H1 (cell line): ENCODE data around the gene SEMA4C. TPM values are rescaled to one million over a fixed set of nuclear protein-coding genes. Genes with fewer than 3 reads are reported as not detected.
A peak's percentile ranks its signal among the peaks of the same experiment; 100 is the strongest.

Experiments
- BACH1 ChIP-seq: IDR thresholded peaks from 2 replicates; pipeline ENCODE4 v1.6.1; 2012; ENCODE audit warnings: low read length, improper control_type of control experiment
- BRCA1 ChIP-seq: IDR thresholded peaks from 2 replicates; pipeline ENCODE4 v1.6.1; 2012; ENCODE audit warnings: low read depth, low read length, improper control_type of control experiment
- CBX5 ChIP-seq: fragments of 300-800, 300-1000 bp; sonication (generic); IDR thresholded peaks from 2 replicates; pipeline ENCODE4 v1.7.1; 2016; ENCODE audit warnings: antibody characterized with exemption, low read length, low read depth
- CBX8 ChIP-seq: fragments of 300-800, 300-1000 bp; sonication (generic); IDR thresholded peaks from 2 replicates; pipeline ENCODE4 v1.7.1; 2016; ENCODE audit warnings: low read depth, low read length, borderline replicate concordance
- CEBPB ChIP-seq: IDR thresholded peaks from 2 replicates; pipeline ENCODE4 v1.6.1; 2012; ENCODE audit warnings: low read depth, low read length
- GTF2F1 ChIP-seq: IDR thresholded peaks from 2 replicates; pipeline ENCODE4 v1.6.1; 2012; ENCODE audit warnings: low read depth, low read length, improper control_type of control experiment, borderline replicate concordance
- HDAC6 ChIP-seq: IDR thresholded peaks from one replicate; pipeline ENCODE4 v1.7.1; 2012; ENCODE audit warnings: low read depth, mild to moderate bottlenecking, inconsistent platforms, low read length, moderate library complexity
- JUN ChIP-seq: IDR thresholded peaks from 2 replicates; pipeline ENCODE4 v1.6.1; 2011; ENCODE audit warnings: low read depth, mild to moderate bottlenecking, improper control_type of control experiment, low read length
- JUND ChIP-seq: IDR thresholded peaks from 2 replicates; pipeline ENCODE4 v1.6.1; 2011; ENCODE audit warnings: mild to moderate bottlenecking, improper control_type of control experiment, low read length
- KDM1A ChIP-seq: fragments of 200-600, 300-600 bp; sonication (generic); IDR thresholded peaks from 2 replicates; pipeline ENCODE4 v1.7.1; 2016; ENCODE audit warnings: mild to moderate bottlenecking, low read length, borderline replicate concordance
- KDM5A ChIP-seq: fragments of 200-600 bp; IDR thresholded peaks from 2 replicates; pipeline ENCODE4 v1.7.1; 2012; ENCODE audit warnings: mild to moderate bottlenecking, low read length, inconsistent platforms, mixed read lengths
- PHF8 ChIP-seq: fragments of 200-600 bp; sonication (generic); conservative IDR thresholded peaks from 2 replicates; pipeline ENCODE4 v1.7.1; 2012; ENCODE audit warnings: low read depth, mild to moderate bottlenecking, inconsistent platforms, low read length, moderate library complexity
- POLR2A ChIP-seq, 2 experiments: IDR thresholded peaks; 1 replicate in 1 of 2; 2 replicates in 1 of 2; pipeline ENCODE4 v1.6.1; 2011; ENCODE audit warnings: low read depth in 2 of 2, low read length in 2 of 2, mild to moderate bottlenecking in 2 of 2; ENCODE audit errors: control extremely low read depth in 1 of 2
- POLR2AphosphoS5 ChIP-seq: IDR thresholded peaks from 2 replicates; pipeline ENCODE4 v1.6.1; 2011; ENCODE audit warnings: low read depth, low read length
- POU5F1 ChIP-seq: IDR thresholded peaks from 2 replicates; pipeline ENCODE4 v1.6.1; 2011; ENCODE audit warnings: low read depth, mild to moderate bottlenecking, low read length, moderate library complexity
- RBBP5 ChIP-seq: IDR thresholded peaks from 2 replicates; pipeline ENCODE4 v1.7.1; 2012; ENCODE audit warnings: low read depth, mild to moderate bottlenecking, inconsistent platforms, low read length, moderate library complexity, borderline replicate concordance
- RXRA ChIP-seq: IDR thresholded peaks from 2 replicates; pipeline ENCODE4 v1.6.1; 2011; ENCODE audit warnings: low read depth, mild to moderate bottlenecking, low read length, moderate library complexity; ENCODE audit not compliant: insufficient read depth
- SAP30 ChIP-seq: fragments of 300-600 bp; sonication (generic); IDR thresholded peaks from 2 replicates; pipeline ENCODE4 v1.7.1; 2012; ENCODE audit warnings: low read length, moderate library complexity, mild to moderate bottlenecking, inconsistent platforms; ENCODE audit not compliant: insufficient read depth, insufficient replicate concordance
- SIN3A ChIP-seq, 2 experiments: IDR thresholded peaks in 1 of 2; conservative IDR thresholded peaks in 1 of 2; 2 replicates each; pipeline ENCODE4 v1.6.1; 2011 to 2012; ENCODE audit warnings: low read length in 2 of 2, improper control_type of control experiment in 1 of 2, low read depth in 1 of 2, mild to moderate bottlenecking in 1 of 2
- SP2 ChIP-seq: IDR thresholded peaks from 2 replicates; pipeline ENCODE4 v1.6.1; 2012; ENCODE audit warnings: mild to moderate bottlenecking, low read length, inconsistent platforms
- TAF1 ChIP-seq: IDR thresholded peaks from 2 replicates; pipeline ENCODE4 v1.6.1; 2011; ENCODE audit warnings: mild to moderate bottlenecking, low read depth, low read length
- TAF7 ChIP-seq: optimal IDR thresholded peaks from 2 replicates; pipeline ENCODE3; 2011; ENCODE audit warnings: low read depth, mild to moderate bottlenecking, inconsistent platforms, low read length, moderate library complexity, borderline replicate concordance
- TBP ChIP-seq: IDR thresholded peaks from 2 replicates; pipeline ENCODE4 v1.6.1; 2011; ENCODE audit warnings: low read depth, low read length, improper control_type of control experiment
- TCF12 ChIP-seq: IDR thresholded peaks from 2 replicates; pipeline ENCODE4 v1.6.1; 2011; ENCODE audit warnings: low read depth, mild to moderate bottlenecking, low read length
- polyA plus RNA-seq, 7 experiments: library from polyadenylated mRNA; depleted of rRNA in 3 of 7; stranded (reverse) in 5 of 7; unstranded in 2 of 7; fragments of >200 nt in 5 of 7; fragments of 200-250 nt in 2 of 7; gene quantifications; 1 replicate in 5 of 7; 2 replicates in 1 of 7; 4 replicates in 1 of 7; pipeline versions ENCODE4 v1.2.1 to v1.2.3, GENCODE V29; 2011 to 2013; ENCODE audit warnings: missing spikeins in 2 of 7, mixed read lengths in 2 of 7
- total RNA-seq: library from RNA; stranded (reverse); fragmentation: NEBNext Ultra II Directional; extraction: Animal tissue kit (Norgen Biotek cat#: 25700); gene quantifications from 2 replicates; pipeline ENCODE4 v1.2.1, GENCODE V29; 2021
- TF ChIP-seq, protein P1 (sequence below): IDR thresholded peaks from 2 replicates; pipeline ENCODE4 v1.6.1; 2012; ENCODE audit warnings: inconsistent platforms

Gene SEMA4C
- total and polyA plus RNA-seq, 2 of the 8 experiments (the other 6 are each of a cell fraction or from before 2014, with no cell fraction given): 47.5 to 67.3 TPM

DNA sequence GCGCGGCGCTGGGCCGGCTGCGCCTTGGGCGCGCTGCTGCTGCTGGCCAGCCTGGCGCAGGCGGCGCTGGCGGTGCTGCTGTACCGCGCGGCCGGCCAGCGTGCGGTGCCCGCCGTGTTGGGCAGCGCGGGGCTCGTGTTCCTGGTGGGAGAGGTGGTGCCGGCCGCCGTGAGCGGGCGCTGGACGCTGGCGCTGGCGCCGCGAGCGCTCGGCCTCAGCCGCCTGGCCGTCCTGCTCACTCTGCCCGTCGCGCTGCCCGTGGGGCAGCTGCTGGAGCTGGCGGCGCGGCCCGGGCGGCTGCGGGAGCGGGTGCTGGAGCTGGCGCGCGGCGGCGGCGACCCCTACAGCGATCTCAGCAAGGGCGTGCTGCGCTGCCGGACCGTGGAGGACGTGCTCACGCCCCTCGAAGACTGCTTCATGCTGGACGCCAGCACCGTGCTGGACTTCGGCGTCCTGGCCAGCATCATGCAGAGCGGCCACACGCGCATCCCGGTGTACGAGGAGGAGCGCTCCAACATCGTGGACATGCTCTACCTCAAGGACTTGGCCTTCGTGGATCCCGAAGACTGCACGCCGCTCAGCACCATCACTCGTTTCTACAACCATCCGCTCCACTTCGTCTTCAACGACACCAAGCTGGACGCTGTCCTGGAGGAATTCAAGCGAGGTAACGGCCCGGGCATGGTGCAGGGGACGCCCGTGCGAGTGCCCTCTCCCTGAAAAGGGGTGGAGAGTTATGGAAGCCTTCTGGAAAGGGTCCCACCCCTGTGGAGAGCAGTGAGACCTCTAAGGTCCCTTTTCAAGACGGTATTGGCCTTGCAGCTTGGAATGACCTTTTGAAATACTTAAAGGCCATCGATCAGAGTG, 52.8 kb downstream of the SEMA4C start (continued):
- no peak for TF ChIP-seq TCF12
- TF ChIP-seq RXRA: no peak
- TF ChIP-seq JUN: no peak
- 0 out of 3 replicates have a peak, but pooled peaks of 1 of the 2 experiments have one; percentile 2 for TF ChIP-seq POLR2A (IDR thresholded peaks at IDR 0.05; ENCODE audit: control extremely low read depth in 1 of 2, low read depth in 2 of 2, low read length in 2 of 2)
- TF ChIP-seq KDM5A: no peak
- TF ChIP-seq TAF7: no peak
- TF ChIP-seq BACH1: no peak
- no peak for TF ChIP-seq TAF1
- TF ChIP-seq SIN3A (conservative IDR thresholded peaks at IDR 0.05 in 1 of 2, IDR thresholded peaks at IDR 0.05 in 1 of 2; ENCODE audit: low read depth in 1 of 2, low read length in 2 of 2): no peak
- no peak for TF ChIP-seq PHF8
- TF ChIP-seq, protein P1, sequence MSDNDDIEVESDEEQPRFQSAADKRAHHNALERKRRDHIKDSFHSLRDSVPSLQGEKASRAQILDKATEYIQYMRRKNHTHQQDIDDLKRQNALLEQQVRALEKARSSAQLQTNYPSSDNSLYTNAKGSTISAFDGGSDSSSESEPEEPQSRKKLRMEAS: peak; percentile 15; the same call in 1 of the 2 replicates
- TF ChIP-seq HDAC6: no peak
- no peak for TF ChIP-seq TBP
- no peak for TF ChIP-seq SP2
- no peak for TF ChIP-seq CEBPB
- no peak for TF ChIP-seq CBX8
- TF ChIP-seq CBX5: no peak
- no peak for TF ChIP-seq POLR2AphosphoS5
- no peak for TF ChIP-seq POU5F1
- no peak for TF ChIP-seq GTF2F1
- no peak for TF ChIP-seq JUND
- TF ChIP-seq KDM1A: no peak
- TF ChIP-seq BRCA1: no peak
- peak; percentile 16; the same call in 1 of the 2 replicates for TF ChIP-seq RBBP5
- peak; percentile 38 for TF ChIP-seq SAP30
